NCI-H526 treated with DMSO at 0.1 percent for 48 hours (cell line): ENCODE results near the gene ANP32A.

ENCODE experiments used
- DNase-seq: peaks from one replicate; lab custom pipeline; 2025; lab: John Stamatoyannopoulos, UW

Gene ANP32A

DNA sequence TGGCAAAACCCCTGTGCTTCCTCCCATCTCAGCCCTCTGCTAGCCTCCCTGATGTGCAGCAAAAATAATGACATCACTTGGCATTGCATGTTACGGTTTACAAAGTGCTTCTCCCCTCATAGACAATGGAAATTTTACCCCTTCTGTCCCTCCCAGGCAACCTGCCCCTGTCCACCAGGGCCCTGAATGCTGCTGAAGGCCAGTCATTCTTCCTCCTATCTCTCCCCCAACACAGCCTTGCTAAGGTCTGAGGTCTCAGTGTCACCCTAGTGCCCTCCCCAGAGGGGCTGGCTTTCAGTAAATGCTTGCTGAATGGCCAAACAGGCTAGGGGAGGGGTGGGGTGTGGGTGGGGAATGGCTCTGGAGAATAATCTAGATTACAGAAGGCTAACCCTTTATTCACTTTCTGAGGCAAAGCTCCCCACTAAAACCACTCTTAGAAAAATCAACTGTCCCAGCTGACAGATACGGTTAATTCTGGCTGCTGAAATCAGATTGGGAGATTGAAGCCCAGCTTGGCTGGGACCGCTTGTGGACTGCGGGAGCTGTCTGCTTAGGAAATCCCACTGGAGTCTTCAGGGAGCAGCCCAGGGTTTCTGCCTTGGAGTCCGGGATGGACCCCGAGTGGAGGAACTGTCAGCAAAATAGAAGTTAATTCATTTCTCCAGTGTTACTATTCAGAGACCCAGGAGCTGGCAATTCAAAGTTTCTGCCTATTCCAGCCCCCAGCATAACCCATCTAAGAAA, 22.9 kb downstream of the ANP32A start:
- no peak for DNase-seq

DNA sequence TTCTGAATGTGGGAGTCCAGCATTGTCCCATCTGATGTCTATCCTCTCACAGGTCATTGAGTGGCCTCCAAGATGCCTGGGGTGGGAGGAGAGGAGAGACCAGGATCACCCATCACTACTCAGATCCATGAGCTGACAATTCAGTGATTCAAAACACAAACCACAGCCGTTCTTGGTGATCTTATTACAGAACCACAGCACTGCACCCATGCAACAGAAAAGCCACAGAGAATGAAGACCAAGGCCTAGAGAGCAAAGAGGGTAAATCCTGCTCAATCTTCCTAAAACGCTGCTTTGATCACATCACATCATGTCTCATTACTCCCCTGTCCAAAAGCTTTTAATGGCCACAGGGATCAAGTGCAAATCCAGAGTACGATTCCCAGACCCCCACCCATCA, 23.5 kb downstream of the ANP32A start:
- DNase-seq: no peak

- no peak for DNase-seq
Observed at GRCh38 chr15:68796576-68796975, 24.1 kb downstream of the ANP32A start.

DNA sequence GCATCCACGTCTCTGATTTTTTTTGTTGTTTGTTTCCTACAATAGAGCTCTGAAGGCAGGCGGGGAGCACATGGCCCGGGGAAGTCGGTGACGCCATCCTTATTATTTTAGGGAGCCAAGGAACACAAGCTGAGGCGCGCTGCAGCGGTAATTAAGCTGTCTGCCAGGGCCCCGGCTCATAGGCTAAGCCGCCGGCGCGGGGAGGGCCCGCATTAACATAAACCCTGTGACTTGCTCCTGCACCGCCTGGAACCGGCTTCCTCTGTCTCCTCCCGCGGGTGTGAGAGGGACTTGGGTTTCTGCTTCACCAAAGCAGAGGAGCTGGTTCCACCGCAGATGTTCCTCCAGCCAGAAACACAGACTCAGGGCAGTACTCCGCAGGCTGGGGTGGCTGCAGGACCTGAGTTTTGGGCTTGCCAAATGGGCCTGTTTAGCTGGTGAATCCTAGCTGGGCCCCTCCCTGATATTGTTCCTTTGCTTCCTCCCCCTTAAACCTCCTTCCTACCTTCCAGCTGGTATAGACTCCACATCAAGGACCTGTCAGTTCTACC, 25.3 kb downstream of the ANP32A start:
- peak; percentile 63 for DNase-seq

- DNase-seq: no peak
Observed at GRCh38 chr15:68794863-68795262, 25.8 kb downstream of the ANP32A start.

DNA sequence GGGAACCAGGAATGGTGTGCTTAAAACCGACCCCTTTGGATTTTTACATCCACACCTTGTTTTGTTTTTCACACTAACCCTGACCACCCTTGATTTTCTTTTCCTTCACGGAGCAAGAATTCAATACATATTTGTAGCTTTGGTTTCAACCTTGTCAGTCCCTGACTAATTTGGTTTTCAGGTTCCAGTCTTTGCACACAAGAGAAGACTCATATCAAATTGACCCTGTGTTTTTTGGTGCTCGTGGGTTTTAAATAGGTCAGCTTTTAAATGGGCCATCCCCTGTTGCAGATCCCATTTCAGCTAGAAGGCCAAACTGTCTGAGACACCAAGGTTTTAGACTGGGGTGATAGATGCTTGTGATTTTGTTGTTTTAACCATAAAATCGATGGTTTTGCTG, 26.4 kb downstream of the ANP32A start:
- DNase-seq: no peak

- DNase-seq: no peak
Observed at GRCh38 chr15:68793776-68794175, 26.9 kb downstream of the ANP32A start.

DNA sequence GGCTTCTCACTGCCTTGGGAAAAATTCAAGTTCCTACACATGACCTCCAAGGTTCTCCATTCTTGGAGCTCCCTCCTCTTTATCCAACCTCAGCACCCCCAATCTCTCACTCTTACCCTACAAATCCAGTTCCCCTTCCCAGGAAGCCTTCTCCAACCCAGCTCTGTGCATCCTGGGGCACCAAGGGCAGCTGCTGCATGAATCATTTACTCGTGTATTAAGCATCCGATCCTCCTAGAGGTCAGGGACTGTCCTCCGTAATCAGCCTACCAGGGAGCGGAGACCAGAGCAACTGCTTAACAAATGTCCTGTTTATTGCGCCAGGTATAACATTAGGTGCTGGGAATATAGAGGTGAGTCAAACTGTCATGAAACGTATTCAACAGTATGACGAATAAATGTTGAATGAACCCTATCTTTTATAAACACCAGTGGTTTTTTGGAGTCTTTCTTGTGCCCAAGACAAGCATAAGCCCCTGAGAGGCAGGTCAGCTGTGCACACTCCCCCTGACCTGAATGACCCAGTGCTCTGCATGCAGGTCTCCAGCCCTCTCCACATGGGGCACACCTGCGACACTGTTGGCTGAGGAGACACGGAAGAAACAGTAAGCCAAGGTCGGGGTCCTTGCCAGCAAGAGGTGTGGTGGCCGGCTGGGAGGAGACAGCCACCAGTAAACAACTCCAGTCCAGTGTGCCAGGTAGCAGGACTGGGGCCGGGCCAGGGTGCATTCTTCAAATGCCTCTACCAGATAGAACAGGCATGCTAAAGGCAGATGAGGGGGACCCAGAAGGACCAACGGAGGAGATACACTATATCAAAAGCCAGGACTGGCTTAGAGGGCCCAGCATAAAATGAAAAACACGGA, 27.6 kb downstream of the ANP32A start:
- no peak for DNase-seq

DNA sequence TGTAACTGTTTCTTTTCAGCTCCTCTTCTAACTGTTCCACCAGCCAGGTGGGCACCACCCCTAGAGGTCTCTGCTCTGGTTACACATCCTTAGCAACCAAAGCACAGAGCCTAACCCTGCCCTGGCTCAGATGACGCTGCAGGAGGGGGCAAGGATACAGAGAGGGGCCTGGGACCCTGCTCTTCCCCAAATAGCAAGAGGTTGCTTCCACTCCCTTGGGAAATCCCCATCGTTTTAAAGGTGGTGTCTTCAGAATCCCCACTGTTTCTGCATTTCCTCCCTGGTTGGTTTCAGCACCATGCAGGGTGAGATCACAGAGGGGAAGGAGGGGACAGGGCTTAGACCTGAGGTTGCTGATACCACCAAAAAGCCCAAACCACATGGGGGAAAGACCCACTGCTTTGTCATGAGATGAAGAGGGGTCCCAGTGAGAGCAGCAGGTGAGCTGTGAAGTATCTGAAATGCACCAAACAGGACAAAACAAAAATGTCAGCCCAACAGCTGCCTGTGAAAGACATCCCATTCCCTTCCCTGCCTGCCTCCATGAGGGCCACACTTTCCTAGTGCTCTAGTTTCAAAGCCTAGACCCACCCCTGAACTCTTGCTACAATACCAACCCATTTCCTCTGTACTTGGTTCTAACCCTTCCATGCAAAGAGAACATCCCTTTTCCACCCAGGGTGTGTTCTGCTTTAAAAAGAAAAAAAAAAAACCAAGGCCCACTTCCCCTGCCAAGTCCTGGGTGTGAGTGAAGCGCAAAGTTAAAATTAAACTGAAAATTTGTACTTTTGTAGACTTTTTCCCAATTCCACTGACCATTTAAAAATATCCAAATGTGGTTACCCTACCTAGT, 29.0 kb downstream of the ANP32A start:
- DNase-seq: no peak

DNA sequence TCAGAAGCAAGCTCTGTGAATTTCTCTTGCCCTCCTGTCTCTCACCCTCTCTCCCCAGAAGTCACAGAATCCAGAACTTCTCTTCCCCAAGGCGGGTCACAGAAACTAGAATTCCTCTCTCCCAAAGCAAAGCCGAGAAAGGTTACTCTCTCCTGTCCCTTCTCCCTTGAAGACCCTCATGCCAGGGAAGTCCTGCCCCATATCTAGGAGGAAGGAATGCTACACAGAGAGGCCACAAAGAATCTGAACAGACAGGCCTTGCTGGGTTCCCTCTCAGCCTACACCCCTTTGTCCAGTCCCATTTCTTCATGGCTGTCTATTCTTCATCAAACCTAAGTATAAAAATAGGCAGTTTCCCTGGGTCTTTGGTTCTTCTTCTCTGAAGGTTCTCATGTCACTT, 29.8 kb downstream of the ANP32A start:
- no peak for DNase-seq

DNA sequence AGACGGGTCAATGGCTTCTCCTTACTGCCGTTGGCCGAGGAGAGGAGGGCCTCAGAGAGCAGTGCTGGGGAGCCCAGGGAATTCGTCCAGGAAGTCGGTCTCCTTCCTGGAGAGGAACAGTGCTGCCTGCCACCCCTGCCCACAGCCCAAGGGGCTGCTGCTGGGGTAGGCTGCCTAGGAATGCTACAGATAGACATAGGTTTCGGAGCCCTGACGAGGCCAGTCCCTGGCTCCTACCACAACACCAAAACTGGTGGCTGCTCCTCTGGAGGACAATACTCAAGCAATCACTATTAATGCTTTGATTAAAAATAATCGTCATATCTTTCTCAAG, 30.5 kb downstream of the ANP32A start:
- DNase-seq: no peak

- DNase-seq: no peak
Observed at GRCh38 chr15:68789534-68790241, 31.0 kb downstream of the ANP32A start.

DNA sequence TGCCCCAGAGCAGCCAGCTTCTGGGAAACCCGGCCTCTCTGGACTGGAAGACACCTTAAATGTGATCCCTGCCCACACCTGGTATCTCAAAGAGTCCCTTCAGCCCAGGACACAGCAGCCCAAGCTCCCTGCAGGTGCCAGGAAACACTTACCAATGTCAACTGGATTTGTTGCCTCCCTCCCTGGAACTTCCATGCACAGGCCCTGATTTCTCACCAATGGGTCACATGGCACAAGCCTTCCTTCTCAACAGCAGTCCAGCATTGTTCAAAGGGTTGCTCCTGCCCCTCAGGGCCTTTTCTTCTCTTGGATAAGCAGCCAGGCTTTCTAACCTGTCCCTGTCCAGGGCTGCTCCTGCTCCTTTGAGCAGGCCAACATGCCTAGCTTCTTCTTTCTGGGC, 31.6 kb downstream of the ANP32A start:
- DNase-seq: no peak

DNA sequence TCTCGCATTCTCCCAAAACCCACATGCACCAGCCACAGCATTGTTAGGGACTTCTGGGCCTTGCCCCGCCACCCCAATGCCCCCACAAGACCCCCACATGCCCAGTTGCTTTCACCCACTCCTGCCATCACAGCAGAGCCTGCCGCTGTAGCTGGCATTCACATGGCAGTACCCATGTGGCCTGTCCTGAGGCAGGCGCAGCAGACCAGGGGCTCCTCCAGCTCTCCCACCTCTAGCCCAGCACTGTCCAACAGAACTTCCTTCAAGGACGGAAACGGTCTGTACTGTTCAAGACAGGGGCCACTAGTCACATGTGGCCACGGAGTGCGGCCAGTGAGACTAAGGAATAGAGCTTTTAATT, 32.5 kb downstream of the ANP32A start:
- no peak for DNase-seq

DNA sequence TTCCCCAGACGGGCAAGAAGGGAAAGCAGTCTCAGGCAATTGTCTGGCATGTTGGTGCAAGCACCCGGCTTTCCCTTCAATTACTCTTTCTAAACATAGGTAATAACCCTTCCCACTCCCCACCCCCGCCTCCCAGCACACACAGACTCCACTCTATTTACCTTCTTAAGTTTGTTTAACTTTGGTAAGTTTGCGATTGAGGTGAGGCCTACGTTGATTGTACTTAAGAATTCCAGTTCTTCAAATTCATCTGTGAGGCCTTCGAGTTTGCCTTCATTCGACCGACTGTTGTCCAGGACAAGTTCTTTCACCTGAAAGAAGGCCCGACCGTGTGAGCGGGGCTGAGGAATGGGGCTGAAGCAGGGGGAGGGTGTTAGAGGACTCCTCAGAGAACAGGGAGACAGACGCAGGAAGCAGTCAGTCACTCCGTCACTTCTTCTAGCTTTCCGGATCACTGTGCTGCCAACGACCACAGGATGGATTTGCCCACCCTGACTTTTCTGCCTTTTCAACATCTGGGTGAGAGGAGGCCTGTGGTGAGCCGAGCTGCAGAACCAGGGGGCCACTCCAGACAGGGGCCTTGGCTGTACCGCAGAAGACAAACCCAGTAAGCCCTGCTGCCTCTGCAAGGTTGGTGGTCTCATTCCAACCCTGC, 33.0 kb downstream of the ANP32A start:
- DNase-seq: no peak

DNA sequence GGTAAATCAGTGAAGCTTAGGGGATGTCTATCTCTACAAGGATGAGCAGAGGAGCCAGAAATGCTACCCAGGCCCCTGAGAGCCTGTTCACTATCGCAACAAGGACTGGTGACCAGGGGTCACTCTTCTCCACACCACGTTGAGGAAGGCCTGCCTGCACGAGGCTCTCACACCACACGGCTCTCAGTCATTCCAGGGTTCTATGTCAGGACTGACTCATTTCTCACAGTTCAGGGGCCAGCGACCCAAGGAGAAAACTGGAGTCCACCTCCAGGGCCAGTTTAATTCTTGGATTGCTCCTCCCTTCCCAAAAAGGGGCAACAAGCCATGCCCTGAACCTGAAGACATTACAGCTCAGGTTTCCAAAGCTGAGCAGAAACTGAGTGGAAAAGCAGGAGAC, 33.9 kb downstream of the ANP32A start:
- DNase-seq: no peak

DNA sequence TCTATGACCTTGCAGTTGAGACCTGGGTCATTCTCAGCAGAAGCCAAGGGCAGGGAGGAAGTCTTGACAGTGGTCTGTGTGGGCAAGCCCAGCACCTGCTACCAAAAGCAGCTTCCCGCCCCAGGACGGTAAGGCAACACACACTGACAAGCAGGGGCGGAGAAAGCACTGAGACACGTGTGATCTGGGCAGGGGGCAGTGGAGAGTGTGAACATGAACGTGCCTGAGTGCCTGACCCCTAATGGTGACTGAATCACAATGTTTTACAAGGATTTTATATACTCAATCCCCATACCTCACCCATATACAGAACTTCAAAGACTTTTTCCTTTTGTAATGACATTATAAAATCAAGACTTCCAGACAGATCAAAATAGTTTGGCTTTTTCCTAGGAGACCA, 35.2 kb downstream of the ANP32A start:
- DNase-seq: no peak

DNA sequence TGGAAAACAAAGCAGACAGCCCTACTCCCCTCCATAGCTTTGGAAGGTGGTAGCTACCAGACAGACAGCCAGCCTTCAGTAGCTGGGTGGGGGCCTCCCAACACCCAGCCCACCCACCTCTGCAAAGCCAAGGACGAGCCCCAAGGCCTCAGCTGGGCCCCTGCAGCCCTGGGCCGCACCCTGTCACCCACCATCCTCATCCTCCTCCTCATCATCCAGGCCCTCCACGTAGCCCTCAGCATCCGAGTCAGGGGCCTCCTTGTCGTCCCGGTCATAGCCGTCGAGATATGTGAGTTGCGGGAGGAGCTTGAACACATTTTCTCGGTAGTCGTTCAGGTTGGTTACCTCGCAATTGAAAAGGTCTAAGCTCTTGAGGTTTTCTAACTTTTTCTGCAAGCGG, 36.5 kb downstream of the ANP32A start:
- no peak for DNase-seq

GRCh38 chr15:68783226-68784058, 37.3 kb downstream of the ANP32A start:
- no peak for DNase-seq

DNA sequence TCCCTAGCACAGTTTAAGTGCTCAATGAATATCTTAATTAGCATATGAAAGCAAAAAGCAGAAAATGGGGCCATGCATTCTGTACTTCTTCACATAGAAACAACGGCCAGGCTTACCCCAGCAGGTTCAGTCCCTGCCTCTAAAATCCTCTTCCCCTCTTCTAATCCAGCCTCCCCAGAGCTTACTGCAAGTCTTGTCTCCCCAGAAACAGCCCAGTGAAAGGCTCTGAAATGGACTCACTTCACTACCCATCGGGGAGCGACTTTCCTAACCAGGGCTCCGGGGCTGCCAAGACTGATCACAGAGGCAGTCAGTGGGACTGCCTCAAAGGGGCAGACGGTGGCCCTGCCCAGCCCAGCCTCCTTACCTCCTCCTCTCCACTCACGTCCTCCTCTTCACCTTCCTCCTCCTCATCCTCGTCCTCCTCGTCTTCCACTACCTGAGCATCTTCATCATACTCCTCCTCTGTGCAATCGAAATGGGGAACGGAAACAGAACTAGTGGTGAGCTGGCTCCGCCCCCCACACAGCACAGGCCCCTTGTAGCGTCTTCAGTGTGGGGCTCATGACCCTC, 38.0 kb downstream of the ANP32A start:
- DNase-seq: no peak
